22Rv1 (cell line): Measurements from ENCODE around the gene PDCD1LG2.

Source experiments
- H3K27ac ChIP-seq: fragments of 450-650 bp; 2 replicates; pipeline ENCODE4 v1.5.1; 2017
- ZFX ChIP-seq: fragments of 450-650 bp; IDR thresholded peaks from 2 replicates; pipeline ENCODE4 v1.6.1; 2017; ENCODE audit warnings: antibody characterized with exemption, borderline replicate concordance
- TF ChIP-seq, protein P1 (sequence below): fragments of 450-650 bp; IDR thresholded peaks from 2 replicates; pipeline ENCODE4 v1.5.1; 2017; ENCODE audit warnings: mild to moderate bottlenecking

The PDCD1LG2 gene

DNA sequence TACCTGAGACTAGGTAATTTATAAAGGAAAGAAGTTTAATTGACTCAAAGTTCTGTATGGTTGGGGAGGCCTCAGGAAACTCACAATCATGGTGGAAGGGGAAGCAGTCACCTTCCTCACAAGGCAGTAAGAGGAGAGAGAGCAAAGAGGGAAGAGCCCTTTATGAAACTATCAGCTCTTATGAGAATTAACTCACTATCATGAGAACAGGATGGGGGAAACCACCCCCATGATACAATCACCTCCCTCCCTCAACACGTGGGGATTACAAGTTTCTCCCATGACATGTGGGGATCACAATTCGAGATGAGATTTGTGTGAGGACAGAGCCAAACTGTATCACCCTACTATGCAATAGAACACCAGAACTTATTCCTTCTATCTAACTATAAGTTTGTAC, 32.1 kb upstream of the PDCD1LG2 start:
- TF ChIP-seq ZFX = no peak
- TF ChIP-seq, protein P1, sequence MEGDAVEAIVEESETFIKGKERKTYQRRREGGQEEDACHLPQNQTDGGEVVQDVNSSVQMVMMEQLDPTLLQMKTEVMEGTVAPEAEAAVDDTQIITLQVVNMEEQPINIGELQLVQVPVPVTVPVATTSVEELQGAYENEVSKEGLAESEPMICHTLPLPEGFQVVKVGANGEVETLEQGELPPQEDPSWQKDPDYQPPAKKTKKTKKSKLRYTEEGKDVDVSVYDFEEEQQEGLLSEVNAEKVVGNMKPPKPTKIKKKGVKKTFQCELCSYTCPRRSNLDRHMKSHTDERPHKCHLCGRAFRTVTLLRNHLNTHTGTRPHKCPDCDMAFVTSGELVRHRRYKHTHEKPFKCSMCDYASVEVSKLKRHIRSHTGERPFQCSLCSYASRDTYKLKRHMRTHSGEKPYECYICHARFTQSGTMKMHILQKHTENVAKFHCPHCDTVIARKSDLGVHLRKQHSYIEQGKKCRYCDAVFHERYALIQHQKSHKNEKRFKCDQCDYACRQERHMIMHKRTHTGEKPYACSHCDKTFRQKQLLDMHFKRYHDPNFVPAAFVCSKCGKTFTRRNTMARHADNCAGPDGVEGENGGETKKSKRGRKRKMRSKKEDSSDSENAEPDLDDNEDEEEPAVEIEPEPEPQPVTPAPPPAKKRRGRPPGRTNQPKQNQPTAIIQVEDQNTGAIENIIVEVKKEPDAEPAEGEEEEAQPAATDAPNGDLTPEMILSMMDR = no peak

DNA sequence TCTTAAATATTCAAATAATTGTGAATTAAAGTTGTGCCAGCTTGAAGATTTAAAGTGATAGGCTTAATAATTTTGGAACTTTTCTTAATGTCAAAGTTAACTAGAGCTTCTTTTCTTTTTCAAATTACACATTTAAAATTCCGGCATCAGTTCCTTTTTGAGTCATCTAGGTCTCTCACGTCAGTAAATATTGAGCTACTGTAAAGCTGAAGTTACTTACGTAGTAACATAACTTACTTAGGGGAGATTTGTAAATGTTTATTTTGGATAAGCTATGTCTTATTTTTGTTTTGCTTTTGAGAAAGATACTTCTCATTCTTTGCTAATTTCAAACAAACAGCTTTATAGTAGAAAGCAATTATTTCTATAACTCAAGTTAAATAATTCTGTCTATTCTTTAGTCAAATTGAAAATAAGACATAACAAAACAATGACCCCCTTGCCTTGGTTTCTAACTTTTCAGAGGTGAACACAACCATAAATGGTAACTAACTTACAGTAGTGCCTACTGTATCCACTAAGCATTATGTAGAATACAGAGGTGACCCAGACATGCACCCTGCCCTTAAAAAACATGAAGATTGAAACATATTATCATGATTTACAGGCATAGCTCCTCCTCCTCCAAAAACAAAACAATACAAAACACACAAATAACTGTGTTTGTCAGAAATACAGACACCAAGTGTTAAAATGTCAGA, 30.2 kb upstream of the PDCD1LG2 start:
- no peak for TF ChIP-seq ZFX
- TF ChIP-seq, protein P1 = no peak
- H3K27ac ChIP-seq = no peak overlapping the region

More for the DNA sequence above, 32.1 kb upstream of the PDCD1LG2 start:
- H3K27ac ChIP-seq = no peak overlapping the region

DNA sequence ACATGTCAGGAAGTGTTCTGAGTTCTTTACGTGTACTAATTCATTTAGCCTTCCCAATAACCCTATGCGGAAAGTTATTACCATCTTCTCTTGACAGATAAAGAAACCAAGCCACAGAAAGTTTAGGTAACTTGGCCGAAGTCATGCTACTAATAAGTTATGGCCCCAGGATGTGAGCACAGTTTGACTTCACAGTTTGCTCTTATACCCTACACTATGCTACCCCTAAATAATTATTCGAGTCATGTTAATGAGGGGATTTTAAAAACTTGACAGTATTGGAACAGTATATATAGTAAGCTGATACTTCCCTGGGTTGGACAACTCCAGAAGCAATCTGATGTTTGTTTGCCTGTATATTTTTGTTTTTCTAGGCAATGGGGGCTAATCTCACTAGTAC, 29.4 kb upstream of the PDCD1LG2 start:
- no peak overlapping the region for H3K27ac ChIP-seq

DNA sequence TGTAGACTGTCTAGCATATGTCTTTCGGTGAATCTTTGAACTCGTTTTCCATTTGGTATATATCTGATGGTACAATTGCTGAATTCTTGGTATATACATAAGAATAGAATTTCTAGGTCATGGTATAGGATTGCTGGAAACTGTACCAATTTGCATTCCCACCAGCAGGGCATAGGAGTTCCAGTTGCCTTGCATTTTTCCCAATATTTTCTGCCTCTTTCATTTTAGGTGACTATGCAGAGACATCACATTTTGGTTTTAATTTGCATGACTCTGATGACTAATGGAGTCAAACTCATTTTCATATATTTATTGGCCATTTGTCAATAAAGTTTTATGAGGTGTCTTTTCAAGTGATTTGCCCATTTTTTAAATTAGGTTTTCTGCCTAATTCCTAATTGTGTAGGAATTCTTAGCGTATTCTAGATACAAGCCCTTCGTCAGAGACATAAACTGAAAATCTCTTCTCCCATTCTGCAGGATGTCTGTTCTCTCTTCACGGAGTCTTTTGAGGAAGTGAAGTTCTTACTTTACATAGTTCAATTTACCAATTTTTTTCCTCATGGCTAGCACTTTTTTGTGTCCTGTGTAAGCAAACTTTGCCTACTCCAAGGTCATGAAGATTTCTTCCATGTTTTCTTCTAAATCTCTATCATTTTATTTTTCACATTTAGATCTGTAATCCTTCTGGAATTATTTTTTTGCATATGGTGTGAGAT, 28.9 kb upstream of the PDCD1LG2 start:
- no peak overlapping the region for H3K27ac ChIP-seq
- TF ChIP-seq, protein P1 = no peak
- no peak for TF ChIP-seq ZFX

More for the DNA sequence above, 29.4 kb upstream of the PDCD1LG2 start:
- TF ChIP-seq, protein P1 = no peak
- no peak for TF ChIP-seq ZFX

DNA sequence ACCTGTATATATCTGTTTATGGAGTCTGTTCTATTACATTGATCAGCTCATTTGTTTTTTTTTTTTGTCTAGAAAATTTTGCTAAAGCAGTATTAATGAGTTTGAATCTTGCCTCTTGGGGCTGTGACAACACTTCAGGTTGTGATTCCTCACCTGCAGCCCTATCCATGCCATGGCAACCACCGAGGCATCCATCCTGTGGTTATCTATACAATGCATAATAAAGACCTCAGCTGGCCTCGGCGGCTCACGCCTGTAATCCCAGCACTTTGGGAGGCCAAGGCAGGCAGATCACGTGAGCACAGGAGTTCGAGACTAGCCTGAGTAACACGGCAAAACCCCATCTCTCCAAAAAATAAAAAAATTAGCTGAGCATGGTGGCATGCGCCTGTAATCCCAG, 28.1 kb upstream of the PDCD1LG2 start:
- no peak overlapping the region for H3K27ac ChIP-seq
- TF ChIP-seq, protein P1 = no peak
- TF ChIP-seq ZFX = no peak

DNA sequence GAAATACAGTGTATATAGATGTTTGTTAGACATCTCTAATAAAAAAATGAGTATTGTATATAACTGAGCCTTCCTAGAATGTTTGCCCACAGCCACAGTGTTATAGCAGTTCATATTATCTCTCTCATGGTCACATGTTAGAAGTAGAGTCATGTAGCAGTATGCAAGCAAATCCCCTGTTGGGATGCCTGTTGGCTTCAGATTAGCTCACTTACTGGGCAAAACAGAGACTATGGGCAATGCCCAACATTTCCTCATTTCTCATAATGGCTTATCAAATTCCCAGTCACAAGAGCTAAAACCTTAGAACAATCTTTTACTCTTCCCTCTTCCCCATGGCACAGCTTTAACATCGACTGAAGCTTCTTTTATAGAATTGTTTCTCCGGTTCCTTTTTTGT, 27.0 kb upstream of the PDCD1LG2 start:
- H3K27ac ChIP-seq = no peak overlapping the region
- TF ChIP-seq, protein P1 = no peak
- no peak for TF ChIP-seq ZFX

DNA sequence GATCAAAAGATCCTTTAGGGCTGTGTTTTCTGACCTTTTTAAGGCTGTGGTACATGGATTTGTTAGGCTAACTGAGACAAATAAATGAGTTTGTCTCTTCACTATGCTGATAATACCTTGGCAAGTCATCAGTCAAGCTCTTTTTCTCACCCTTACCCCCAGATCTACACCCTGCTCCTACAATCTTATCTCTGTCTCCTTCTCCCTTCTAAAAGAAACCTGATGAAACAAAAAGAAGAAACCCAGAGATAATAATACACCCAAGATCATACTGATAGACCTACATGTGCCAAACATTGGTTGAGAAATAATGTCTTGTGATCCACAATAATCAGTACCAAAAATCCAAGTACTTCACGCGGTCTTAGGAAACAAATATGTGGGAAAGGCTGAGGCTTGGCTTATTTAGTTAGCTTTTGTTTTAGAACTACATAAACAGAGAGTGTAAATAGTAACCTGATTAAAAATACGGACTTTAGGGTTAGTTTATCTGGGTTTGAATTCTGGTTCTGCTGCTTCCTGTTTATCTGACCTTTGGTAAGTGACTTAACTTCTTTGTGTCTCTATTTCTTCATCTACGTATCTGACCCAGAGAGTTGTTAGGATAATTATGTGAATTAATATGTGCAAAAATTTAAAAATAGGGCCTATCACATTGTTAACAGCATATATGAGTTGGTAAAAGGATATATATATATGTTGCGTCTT, 24.8 kb upstream of the PDCD1LG2 start:
- no peak for TF ChIP-seq ZFX
- TF ChIP-seq, protein P1 = no peak
- H3K27ac ChIP-seq = no peak overlapping the region
